Measurements from ENCODE around the gene NWD2.
"Not testable (repeated sequence)": the region's sequence is repeated elsewhere in the genome, so short reads cannot be mapped to it uniquely, and the experiment has no call there.

Gene NWD2

GRCh38 chr4:37244583-37245390 lies at the start of gene NWD2:
TSS of gene NWD2 (plus strand) at chr4:37244743. CDS start at chr4:37245068, 325 bp downstream.
- peaks cover 68% of the 10 kb centered on the region for H3K27me3 Mint-ChIP-seq
- H3K27ac Mint-ChIP-seq: no peak within 1 kb of the TSS
- DNase-seq: no peak
- H3K36me3 Mint-ChIP-seq (ENCODE audit: low read depth): no peaks in the 10 kb centered on the region
- no peaks in the 10 kb centered on the region for H3K9me3 Mint-ChIP-seq
- no peak within 1 kb of the TSS for H3K4me3 Mint-ChIP-seq
- H3K4me1 Mint-ChIP-seq (ENCODE audit: low read depth): peaks cover 4% of the 10 kb centered on the region

- Mint-ChIP-seq H3K4me1 (ENCODE audit: low read depth) (no peaks in the 10 kb centered on the region), H3K9me3 (peaks cover 3% of the 10 kb centered on the region), H3K36me3 (ENCODE audit: low read depth) (no peaks in the 10 kb centered on the region), H3K27ac (no peak overlapping the region), H3K4me3 (no peak overlapping the region), H3K27me3 (peaks cover 3% of the 10 kb centered on the region)
- DNase-seq: no peak
Measured at GRCh38 chr4:37197899-37198298, 46.6 kb upstream of the NWD2 start.

- not testable (repeated sequence) for H3K27me3 Mint-ChIP-seq; H3K27ac Mint-ChIP-seq; H3K36me3 Mint-ChIP-seq (ENCODE audit: low read depth); DNase-seq; H3K4me3 Mint-ChIP-seq; H3K4me1 Mint-ChIP-seq (ENCODE audit: low read depth)
- peaks cover 14% of the 10 kb centered on the region for H3K9me3 Mint-ChIP-seq
Measured at GRCh38 chr4:37204740-37205139, 39.8 kb upstream of the NWD2 start.

GRCh38 chr4:37216209-37216608 lies 28.3 kb upstream of the NWD2 start:
- H3K4me3 Mint-ChIP-seq: no peak overlapping the region
- no peak overlapping the region for H3K27ac Mint-ChIP-seq
- no peaks in the 10 kb centered on the region for H3K4me1 Mint-ChIP-seq (ENCODE audit: low read depth)
- H3K9me3 Mint-ChIP-seq: no peaks in the 10 kb centered on the region
- no peaks in the 10 kb centered on the region for H3K36me3 Mint-ChIP-seq (ENCODE audit: low read depth)
- H3K27me3 Mint-ChIP-seq: peaks cover 4% of the 10 kb centered on the region
- DNase-seq: no peak

GRCh38 chr4:37219242-37219641 lies 25.3 kb upstream of the NWD2 start:
- no peaks in the 10 kb centered on the region for H3K4me1 Mint-ChIP-seq (ENCODE audit: low read depth)
- H3K27me3 Mint-ChIP-seq: peaks cover 4% of the 10 kb centered on the region
- no peaks in the 10 kb centered on the region for H3K9me3 Mint-ChIP-seq
- no peak for DNase-seq
- H3K36me3 Mint-ChIP-seq (ENCODE audit: low read depth): no peaks in the 10 kb centered on the region
- no peak overlapping the region for H3K27ac Mint-ChIP-seq
- H3K4me3 Mint-ChIP-seq: no peak overlapping the region

GRCh38 chr4:37219990-37220389 lies 24.6 kb upstream of the NWD2 start:
- DNase-seq: no peak
- no peak overlapping the region for H3K27ac Mint-ChIP-seq
- H3K27me3 Mint-ChIP-seq: peaks cover 4% of the 10 kb centered on the region
- no peak overlapping the region for H3K4me3 Mint-ChIP-seq
- no peaks in the 10 kb centered on the region for H3K9me3 Mint-ChIP-seq
- no peaks in the 10 kb centered on the region for H3K36me3 Mint-ChIP-seq (ENCODE audit: low read depth)
- no peaks in the 10 kb centered on the region for H3K4me1 Mint-ChIP-seq (ENCODE audit: low read depth)

GRCh38 chr4:37220685-37221084 lies 23.9 kb upstream of the NWD2 start:
- DNase-seq: no peak
- H3K27me3 Mint-ChIP-seq: peaks cover 4% of the 10 kb centered on the region
- H3K9me3 Mint-ChIP-seq: no peaks in the 10 kb centered on the region
- H3K4me3 Mint-ChIP-seq: no peak overlapping the region
- H3K36me3 Mint-ChIP-seq (ENCODE audit: low read depth): no peaks in the 10 kb centered on the region
- no peaks in the 10 kb centered on the region for H3K4me1 Mint-ChIP-seq (ENCODE audit: low read depth)
- no peak overlapping the region for H3K27ac Mint-ChIP-seq

- H3K4me3 Mint-ChIP-seq: no peak overlapping the region
- no peaks in the 10 kb centered on the region for H3K4me1 Mint-ChIP-seq (ENCODE audit: low read depth)
- no peaks in the 10 kb centered on the region for H3K27me3 Mint-ChIP-seq
- DNase-seq: no peak
- no peaks in the 10 kb centered on the region for H3K36me3 Mint-ChIP-seq (ENCODE audit: low read depth)
- no peak overlapping the region for H3K27ac Mint-ChIP-seq
- H3K9me3 Mint-ChIP-seq: no peaks in the 10 kb centered on the region
Measured at GRCh38 chr4:37223732-37224131, 20.8 kb upstream of the NWD2 start.

- Mint-ChIP-seq H3K9me3 (no peaks in the 10 kb centered on the region), H3K4me1 (ENCODE audit: low read depth) (no peaks in the 10 kb centered on the region), H3K36me3 (ENCODE audit: low read depth) (no peaks in the 10 kb centered on the region), H3K27ac (no peak overlapping the region), H3K27me3 (no peaks in the 10 kb centered on the region), H3K4me3 (no peak overlapping the region)
- no peak for DNase-seq
Measured at GRCh38 chr4:37224854-37225253, 19.7 kb upstream of the NWD2 start.

- no peak overlapping the region for H3K4me3 Mint-ChIP-seq
- H3K27ac Mint-ChIP-seq: no peak overlapping the region
- H3K9me3 Mint-ChIP-seq: no peaks in the 10 kb centered on the region
- no peak for DNase-seq
- H3K4me1 Mint-ChIP-seq (ENCODE audit: low read depth): no peaks in the 10 kb centered on the region
- no peaks in the 10 kb centered on the region for H3K36me3 Mint-ChIP-seq (ENCODE audit: low read depth)
- no peaks in the 10 kb centered on the region for H3K27me3 Mint-ChIP-seq
Measured at GRCh38 chr4:37225778-37226177, 18.8 kb upstream of the NWD2 start.

- Mint-ChIP-seq H3K27me3 (peaks cover 17% of the 10 kb centered on the region), H3K36me3 (ENCODE audit: low read depth) (no peaks in the 10 kb centered on the region), H3K4me3 (no peak overlapping the region), H3K9me3 (no peaks in the 10 kb centered on the region), H3K4me1 (ENCODE audit: low read depth) (no peaks in the 10 kb centered on the region), H3K27ac (no peak overlapping the region)
- no peak for DNase-seq
Measured at GRCh38 chr4:37232315-37232714, 12.2 kb upstream of the NWD2 start.

- Mint-ChIP-seq H3K36me3 (ENCODE audit: low read depth) (no peaks in the 10 kb centered on the region), H3K4me1 (ENCODE audit: low read depth) (no peaks in the 10 kb centered on the region), H3K27ac (no peak overlapping the region), H3K4me3 (no peak overlapping the region), H3K27me3 (peaks cover 30% of the 10 kb centered on the region), H3K9me3 (no peaks in the 10 kb centered on the region)
- no peak for DNase-seq
Measured at GRCh38 chr4:37236165-37236564, 8.4 kb upstream of the NWD2 start.

- Mint-ChIP-seq H3K27me3 (peaks cover 62% of the 10 kb centered on the region), H3K4me1 (ENCODE audit: low read depth) (peaks cover 4% of the 10 kb centered on the region), H3K27ac (no peak overlapping the region)
Measured at GRCh38 chr4:37241647-37242046, 2.9 kb upstream of the NWD2 start.

GRCh38 chr4:37243051-37243450 lies 1.5 kb upstream of the NWD2 start:
- no peaks in the 10 kb centered on the region for H3K36me3 Mint-ChIP-seq (ENCODE audit: low read depth)
- peaks cover 66% of the 10 kb centered on the region for H3K27me3 Mint-ChIP-seq

More at GRCh38 chr4:37241647-37242046, 2.9 kb upstream of the NWD2 start:
- Mint-ChIP-seq H3K4me3 (no peak overlapping the region), H3K36me3 (ENCODE audit: low read depth) (no peaks in the 10 kb centered on the region), H3K9me3 (no peaks in the 10 kb centered on the region)
- no peak for DNase-seq

GRCh38 chr4:37243722-37244582 lies 591 bp upstream of the NWD2 start:
- peak; percentile 30 for DNase-seq
- Mint-ChIP-seq H3K27me3 (peaks cover 71% of the 10 kb centered on the region), H3K27ac (no peak overlapping the region), H3K4me1 (ENCODE audit: low read depth) (peaks cover 4% of the 10 kb centered on the region), H3K4me3 (no peak overlapping the region), H3K36me3 (ENCODE audit: low read depth) (no peaks in the 10 kb centered on the region), H3K9me3 (no peaks in the 10 kb centered on the region)

More at GRCh38 chr4:37243051-37243450, 1.5 kb upstream of the NWD2 start:
- Mint-ChIP-seq H3K9me3 (no peaks in the 10 kb centered on the region), H3K27ac (no peak overlapping the region), H3K4me3 (no peak overlapping the region), H3K4me1 (ENCODE audit: low read depth) (peaks cover 4% of the 10 kb centered on the region)
- DNase-seq: no peak

Measured in activated T-cell treated with anti-CD3 and anti-CD28 coated beads, Interleukin-2, amount 50 U/mL, for 24 hours (primary cell).